Choroid plexus epithelial cell (primary cell): ENCODE measurements around the gene PGAP2.
"Not testable (repeated sequence)": the region's sequence is repeated elsewhere in the genome, so short reads cannot be mapped to it uniquely, and the experiment has no call there.

Experiments
- DNase-seq: peaks from one replicate; pipeline ENCODE4 v3.0.0-alpha.2; 2010; ENCODE audit warnings: low read depth
- H3K4me3 ChIP-seq: 2 replicates; pipeline ENCODE4 v1.5.1; 2011; ENCODE audit warnings: low read depth, mild to moderate bottlenecking, control low read depth, low read length, moderate library complexity
- CTCF ChIP-seq: conservative IDR thresholded peaks from 2 replicates; pipeline ENCODE4 v1.5.1; 2011; ENCODE audit warnings: low read depth, mild to moderate bottlenecking, control low read depth, inconsistent platforms, low read length, moderate library complexity

Gene PGAP2

GRCh38 chr11:3782963-3783362, 25.4 kb upstream of the PGAP2 start:
- no peak for TF ChIP-seq CTCF
- DNase-seq, result no peak
- H3K4me3 ChIP-seq, result no peak overlapping the region

GRCh38 chr11:3783611-3784010, 24.7 kb upstream of the PGAP2 start:
- H3K4me3 ChIP-seq, result no peak overlapping the region
- no peak for DNase-seq
- TF ChIP-seq CTCF, result no peak

- no peak overlapping the region for H3K4me3 ChIP-seq
- TF ChIP-seq CTCF, result no peak
- no peak for DNase-seq
Measured at GRCh38 chr11:3786781-3787428, 21.5 kb upstream of the PGAP2 start.

GRCh38 chr11:3794387-3794786, 14.0 kb upstream of the PGAP2 start:
- not testable (repeated sequence) for H3K4me3 ChIP-seq, DNase-seq

- no peak for TF ChIP-seq CTCF
- peak overlapping the region; percentile 91 for H3K4me3 ChIP-seq
- no peak for DNase-seq
Measured at GRCh38 chr11:3795131-3796001, 13.0 kb upstream of the PGAP2 start.

- TF ChIP-seq CTCF, result no peak
- peak overlapping the region; percentile 91 for H3K4me3 ChIP-seq
Measured at GRCh38 chr11:3796002-3796311, 12.4 kb upstream of the PGAP2 start.

GRCh38 chr11:3796346-3796745, 12.0 kb upstream of the PGAP2 start:
- DNase-seq, result no peak
- peak overlapping the region; percentile 91 for H3K4me3 ChIP-seq

More at GRCh38 chr11:3796002-3796311, 12.4 kb upstream of the PGAP2 start:
- no peak for DNase-seq

More at GRCh38 chr11:3796346-3796745, 12.0 kb upstream of the PGAP2 start:
- TF ChIP-seq CTCF, result no peak
